ENCODE results near the gene IFNL3.
"Not testable (repeated sequence)": the region's sequence is repeated elsewhere in the genome, so short reads cannot be mapped to it uniquely, and the experiment has no call there.

Gene IFNL3

GRCh38 chr19:39276740-39277139 lies 31.9 kb upstream of the IFNL3 start:
- Histone ChIP-seq H3K4me1 (ENCODE audit: insufficient read depth, poor library complexity, severe bottlenecking) (no peaks in the 10 kb centered on the region), H3K27ac (ENCODE audit: poor library complexity, severe bottlenecking) (no peak overlapping the region), H3K27me3 (ENCODE audit: insufficient read depth, poor library complexity, severe bottlenecking) (no peaks in the 10 kb centered on the region), H3K4me3 (ENCODE audit: severe bottlenecking) (no peak overlapping the region), H3K36me3 (ENCODE audit: low read depth) (no peaks in the 10 kb centered on the region), H3K9me3 (ENCODE audit: severe bottlenecking) (no peaks in the 10 kb centered on the region)
- ATAC-seq (ENCODE audit: low read depth) (no peak), DNase-seq (ENCODE audit: low spot score) (no peak)
- TF ChIP-seq, protein P1, sequence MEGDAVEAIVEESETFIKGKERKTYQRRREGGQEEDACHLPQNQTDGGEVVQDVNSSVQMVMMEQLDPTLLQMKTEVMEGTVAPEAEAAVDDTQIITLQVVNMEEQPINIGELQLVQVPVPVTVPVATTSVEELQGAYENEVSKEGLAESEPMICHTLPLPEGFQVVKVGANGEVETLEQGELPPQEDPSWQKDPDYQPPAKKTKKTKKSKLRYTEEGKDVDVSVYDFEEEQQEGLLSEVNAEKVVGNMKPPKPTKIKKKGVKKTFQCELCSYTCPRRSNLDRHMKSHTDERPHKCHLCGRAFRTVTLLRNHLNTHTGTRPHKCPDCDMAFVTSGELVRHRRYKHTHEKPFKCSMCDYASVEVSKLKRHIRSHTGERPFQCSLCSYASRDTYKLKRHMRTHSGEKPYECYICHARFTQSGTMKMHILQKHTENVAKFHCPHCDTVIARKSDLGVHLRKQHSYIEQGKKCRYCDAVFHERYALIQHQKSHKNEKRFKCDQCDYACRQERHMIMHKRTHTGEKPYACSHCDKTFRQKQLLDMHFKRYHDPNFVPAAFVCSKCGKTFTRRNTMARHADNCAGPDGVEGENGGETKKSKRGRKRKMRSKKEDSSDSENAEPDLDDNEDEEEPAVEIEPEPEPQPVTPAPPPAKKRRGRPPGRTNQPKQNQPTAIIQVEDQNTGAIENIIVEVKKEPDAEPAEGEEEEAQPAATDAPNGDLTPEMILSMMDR (IDR thresholded peaks at IDR 0.05; ENCODE audit: poor library complexity, severe bottlenecking), result no peak

DNA sequence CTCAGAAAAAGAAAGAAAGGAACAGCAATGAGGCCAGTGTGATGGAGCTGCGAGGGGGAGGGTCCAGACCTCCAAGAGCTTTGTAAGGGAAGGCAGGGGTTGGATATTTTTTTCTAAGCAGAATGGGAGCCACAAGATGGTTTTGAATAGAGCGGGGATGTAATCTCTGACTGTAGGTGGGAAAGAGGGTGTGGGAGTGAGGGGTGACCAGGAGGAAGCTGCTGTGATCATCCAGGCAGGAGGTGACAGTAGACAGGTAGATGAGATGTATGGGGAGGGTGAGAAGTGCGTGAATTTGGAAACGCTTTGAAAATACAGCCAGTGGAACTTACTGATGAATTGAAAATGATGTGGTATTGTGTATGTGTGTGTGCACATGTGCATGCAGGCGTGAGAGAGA lies 30.8 kb upstream of the IFNL3 start:
- no peaks in the 10 kb centered on the region for H3K36me3 ChIP-seq (ENCODE audit: low read depth)
- TF ChIP-seq, protein P1 (IDR thresholded peaks at IDR 0.05; ENCODE audit: poor library complexity, severe bottlenecking), result no peak
- H3K27ac ChIP-seq (ENCODE audit: poor library complexity, severe bottlenecking), result no peak overlapping the region
- H3K4me1 ChIP-seq (ENCODE audit: insufficient read depth, poor library complexity, severe bottlenecking), result no peaks in the 10 kb centered on the region
- H3K27me3 ChIP-seq (ENCODE audit: insufficient read depth, poor library complexity, severe bottlenecking), result no peaks in the 10 kb centered on the region
- no peak for DNase-seq (ENCODE audit: low spot score)
- no peaks in the 10 kb centered on the region for H3K9me3 ChIP-seq (ENCODE audit: severe bottlenecking)
- no peak for ATAC-seq (ENCODE audit: low read depth)
- no peak overlapping the region for H3K4me3 ChIP-seq (ENCODE audit: severe bottlenecking)

DNA sequence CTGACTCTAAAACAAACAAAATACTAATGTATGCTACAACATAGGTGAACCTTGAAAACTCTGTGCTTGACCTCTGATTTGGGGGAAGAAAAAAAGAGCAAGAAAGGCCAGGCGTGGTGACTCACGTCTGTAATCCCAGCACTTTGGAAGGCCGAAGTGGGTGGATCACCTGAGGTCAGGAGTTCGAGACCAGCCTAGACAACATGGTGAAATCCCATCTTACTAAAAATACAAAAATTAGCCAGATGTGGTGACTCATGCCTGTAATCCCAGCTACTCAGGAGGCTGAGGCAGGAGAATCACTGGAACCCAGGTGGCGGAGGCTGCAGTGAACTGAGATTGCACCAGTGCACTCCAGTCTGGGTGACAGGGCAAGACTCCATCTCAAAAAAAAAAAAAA lies 29.1 kb upstream of the IFNL3 start:
- ATAC-seq (ENCODE audit: low read depth); H3K36me3 ChIP-seq (ENCODE audit: low read depth); DNase-seq (ENCODE audit: low spot score); H3K4me3 ChIP-seq (ENCODE audit: severe bottlenecking); H3K27ac ChIP-seq (ENCODE audit: poor library complexity, severe bottlenecking); H3K27me3 ChIP-seq (ENCODE audit: insufficient read depth, poor library complexity, severe bottlenecking); H3K4me1 ChIP-seq (ENCODE audit: insufficient read depth, poor library complexity, severe bottlenecking); H3K9me3 ChIP-seq (ENCODE audit: severe bottlenecking): not testable (repeated sequence)

GRCh38 chr19:39270036-39270871 lies 25.4 kb upstream of the IFNL3 start:
- TF ChIP-seq, protein P1 (IDR thresholded peaks at IDR 0.05; ENCODE audit: poor library complexity, severe bottlenecking), result no peak
- H3K4me1 ChIP-seq (ENCODE audit: insufficient read depth, poor library complexity, severe bottlenecking), result no peaks in the 10 kb centered on the region
- DNase-seq (ENCODE audit: low spot score) (no peak), ATAC-seq (ENCODE audit: low read depth) (no peak)
- H3K27me3 ChIP-seq (ENCODE audit: insufficient read depth, poor library complexity, severe bottlenecking), result peaks cover 5% of the 10 kb centered on the region
- no peak overlapping the region for H3K27ac ChIP-seq (ENCODE audit: poor library complexity, severe bottlenecking)
- no peaks in the 10 kb centered on the region for H3K36me3 ChIP-seq (ENCODE audit: low read depth)
- no peak overlapping the region for H3K4me3 ChIP-seq (ENCODE audit: severe bottlenecking)
- no peaks in the 10 kb centered on the region for H3K9me3 ChIP-seq (ENCODE audit: severe bottlenecking)

DNA sequence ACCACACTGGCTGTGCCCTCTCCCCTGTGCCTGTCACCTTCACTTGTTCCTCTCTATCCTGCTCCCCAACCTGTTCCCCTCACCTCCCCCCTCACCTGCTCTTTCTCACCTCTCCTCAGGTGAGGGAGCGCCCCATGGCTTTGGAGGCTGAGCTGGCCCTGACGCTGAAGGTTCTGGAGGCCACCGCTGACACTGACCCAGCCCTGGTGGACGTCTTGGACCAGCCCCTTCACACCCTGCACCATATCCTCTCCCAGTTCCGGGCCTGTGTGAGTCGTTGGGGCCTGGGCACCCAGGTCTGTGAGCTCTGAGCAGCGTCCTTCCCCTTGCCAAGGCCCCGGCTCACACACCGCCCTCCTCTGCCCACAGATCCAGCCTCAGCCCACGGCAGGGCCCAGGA lies 24.6 kb upstream of the IFNL3 start:
- not testable (repeated sequence) for H3K4me3 ChIP-seq (ENCODE audit: severe bottlenecking); H3K36me3 ChIP-seq (ENCODE audit: low read depth); DNase-seq (ENCODE audit: low spot score); H3K27ac ChIP-seq (ENCODE audit: poor library complexity, severe bottlenecking); H3K4me1 ChIP-seq (ENCODE audit: insufficient read depth, poor library complexity, severe bottlenecking); ATAC-seq (ENCODE audit: low read depth); H3K9me3 ChIP-seq (ENCODE audit: severe bottlenecking)
- peaks cover 14% of the 10 kb centered on the region for H3K27me3 ChIP-seq (ENCODE audit: insufficient read depth, poor library complexity, severe bottlenecking)

DNA sequence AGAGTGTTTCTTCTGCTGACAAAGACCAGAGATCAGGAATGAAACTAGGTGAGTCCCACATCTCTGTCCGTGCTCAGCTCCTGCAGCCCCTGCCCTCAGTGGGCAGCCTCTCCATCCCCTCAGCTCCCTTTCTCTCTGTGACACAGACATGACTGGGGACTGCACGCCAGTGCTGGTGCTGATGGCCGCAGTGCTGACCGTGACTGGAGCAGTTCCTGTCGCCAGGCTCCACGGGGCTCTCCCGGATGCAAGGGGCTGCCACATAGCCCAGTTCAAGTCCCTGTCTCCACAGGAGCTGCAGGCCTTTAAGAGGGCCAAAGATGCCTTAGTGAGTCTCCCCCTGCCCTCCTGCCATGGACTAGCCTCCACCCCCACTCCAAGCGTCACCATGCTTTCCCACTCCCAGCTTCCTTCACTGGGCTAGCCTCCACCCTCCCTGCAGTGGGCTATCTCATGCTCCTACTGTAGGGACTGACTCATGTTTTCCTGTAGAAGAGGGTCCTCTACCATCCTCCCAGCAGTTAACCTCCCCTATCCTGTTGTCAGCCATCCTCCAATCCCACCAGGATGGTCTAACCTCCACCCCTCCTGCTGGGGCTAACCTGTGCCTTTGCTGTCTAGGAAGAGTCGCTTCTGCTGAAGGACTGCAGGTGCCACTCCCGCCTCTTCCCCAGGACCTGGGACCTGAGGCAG lies 23.9 kb upstream of the IFNL3 start:
- not testable (repeated sequence) for H3K27ac ChIP-seq (ENCODE audit: poor library complexity, severe bottlenecking); ATAC-seq (ENCODE audit: low read depth); H3K4me3 ChIP-seq (ENCODE audit: severe bottlenecking); H3K4me1 ChIP-seq (ENCODE audit: insufficient read depth, poor library complexity, severe bottlenecking); DNase-seq (ENCODE audit: low spot score); H3K9me3 ChIP-seq (ENCODE audit: severe bottlenecking); H3K36me3 ChIP-seq (ENCODE audit: low read depth)
- peaks cover 21% of the 10 kb centered on the region for H3K27me3 ChIP-seq (ENCODE audit: insufficient read depth, poor library complexity, severe bottlenecking)

DNA sequence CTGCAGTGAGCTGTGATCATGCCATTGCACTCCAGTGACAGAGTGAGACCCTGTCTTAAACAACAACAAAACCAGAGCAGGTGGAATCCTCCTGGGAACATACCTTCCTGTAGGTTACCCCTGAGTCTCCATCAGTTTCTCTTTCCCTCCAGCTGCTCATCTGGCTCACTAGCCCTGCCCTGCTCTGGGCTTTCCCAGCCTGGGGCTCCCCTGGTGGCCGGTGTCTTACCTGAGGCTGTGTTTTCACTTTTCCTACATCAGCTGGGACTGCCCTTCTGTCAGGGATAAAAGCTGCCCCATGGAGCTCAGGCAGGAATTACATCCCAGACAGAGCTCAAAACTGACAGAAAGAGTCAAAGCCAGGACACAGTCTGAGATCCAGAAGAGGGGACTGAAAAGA lies 23.3 kb upstream of the IFNL3 start, which contains the start of gene IFNL2:
IFNL2 (plus strand) TSS at position 312 of the 400 bp plus-strand sequence. CDS start 173 bp downstream, outside the sequence.
- H3K27ac ChIP-seq (ENCODE audit: poor library complexity, severe bottlenecking); DNase-seq (ENCODE audit: low spot score); H3K4me3 ChIP-seq (ENCODE audit: severe bottlenecking); H3K4me1 ChIP-seq (ENCODE audit: insufficient read depth, poor library complexity, severe bottlenecking); H3K9me3 ChIP-seq (ENCODE audit: severe bottlenecking); H3K36me3 ChIP-seq (ENCODE audit: low read depth): not testable (repeated sequence)
- peak; percentile 80 for ATAC-seq (ENCODE audit: low read depth)
- H3K27me3 ChIP-seq (ENCODE audit: insufficient read depth, poor library complexity, severe bottlenecking), result peaks cover 25% of the 10 kb centered on the region

Data from RWPE2 (cell line).